K562 (cell line): ENCODE results near the gene GPN1. TPM values are rescaled to one million over a fixed set of nuclear protein-coding genes. Genes with fewer than 3 reads are reported as not detected.
A peak's percentile ranks its signal among the peaks of the same experiment; 100 is the strongest.

Experiments
- BDP1 ChIP-seq: IDR thresholded peaks from 3 replicates; pipeline ENCODE4 v1.6.1; 2011; ENCODE audit not compliant: insufficient read length, insufficient read depth
- CCNT2 ChIP-seq: IDR thresholded peaks from 2 replicates; pipeline ENCODE4 v1.6.1; 2011; ENCODE audit warnings: borderline replicate concordance, low read depth, mild to moderate bottlenecking, moderate library complexity, mixed read lengths, low read length; ENCODE audit not compliant: insufficient read length; ENCODE audit errors: extremely low read depth
- GTF2F1 ChIP-seq: IDR thresholded peaks from 2 replicates; pipeline ENCODE4 v1.6.1; 2011; ENCODE audit warnings: low read depth, low read length, improper control_type of control experiment
- HDGF ChIP-seq: fragments of 450-650 bp; IDR thresholded peaks from 2 replicates; pipeline ENCODE4 v1.6.1; 2016
- HEY1 ChIP-seq: fragments of 250-450 bp; sonication (Bioruptor Pico); IDR thresholded peaks from 2 replicates; pipeline ENCODE4 v1.5.0; 2020; ENCODE audit warnings: mild to moderate bottlenecking, moderate library complexity, borderline replicate concordance
- KDM5B ChIP-seq: fragments of 200-600 bp; sonication (generic); IDR thresholded peaks from 2 replicates; pipeline ENCODE4 v1.6.1; 2012; ENCODE audit warnings: low read depth, mild to moderate bottlenecking, moderate library complexity, low read length, control low read depth, inconsistent platforms; ENCODE audit not compliant: insufficient replicate concordance
- MCM3 ChIP-seq: fragments of 450-650 bp; IDR thresholded peaks from 2 replicates; pipeline ENCODE4 v1.6.1; 2016
- MTF1 ChIP-seq: fragments of 250-450 bp; sonication (Bioruptor Pico); IDR thresholded peaks from 2 replicates; pipeline ENCODE4 v1.9.0; 2021; ENCODE audit warnings: moderate library complexity, mild to moderate bottlenecking, inconsistent platforms, borderline replicate concordance
- PHF21A ChIP-seq: fragments of 450-650 bp; IDR thresholded peaks from 2 replicates; pipeline ENCODE4 v1.6.1; 2017; ENCODE audit warnings: low read depth, borderline replicate concordance
- POLR2B ChIP-seq: fragments of 450-650 bp; IDR thresholded peaks from 2 replicates; pipeline ENCODE4 v1.6.1; 2018; ENCODE audit warnings: low read depth; ENCODE audit not compliant: partially characterized antibody
- POU5F1 ChIP-seq: fragments of 150-350 bp; IDR thresholded peaks from 2 replicates; pipeline ENCODE4 v1.6.1; 2014; ENCODE audit warnings: borderline replicate concordance, low read length, low read depth, mild to moderate bottlenecking; ENCODE audit not compliant: partially characterized antibody
- PTRF ChIP-seq: fragments of 450-650 bp; IDR thresholded peaks from 2 replicates; pipeline ENCODE4 v1.6.1; 2016; ENCODE audit warnings: mild to moderate bottlenecking, missing genetic modification characterization, missing compliant biosample characterization
- RCOR1 ChIP-seq, 2 experiments: IDR thresholded peaks; 2 replicates each; pipeline ENCODE4 v1.6.1; 2012; ENCODE audit warnings: low read depth in 2 of 2, low read length in 2 of 2, borderline replicate concordance in 1 of 2, improper control_type of control experiment in 1 of 2
- ZNF121 ChIP-seq: sonication (generic); formaldehyde crosslinking; conservative IDR thresholded peaks from 2 replicates; pipeline ENCODE4 v1.8.0; 2022; ENCODE audit warnings: missing genetic modification reagents
- ZNF583 ChIP-seq: fragments of 250-450 bp; sonication (Bioruptor Pico); IDR thresholded peaks from 2 replicates; pipeline ENCODE4 v1.4.0; 2020
- polyA plus RNA-seq, 8 experiments: library from polyadenylated mRNA; depleted of rRNA in 4 of 8; stranded (reverse) in 5 of 8; unstranded in 3 of 8; fragments of >200 nt; fragmentation: Nextera tagmentation in 2 of 8; fragmentation: Illumina TruSeq in 1 of 8; extraction: Ambion mirVana in 2 of 8; extraction: Trizol in 1 of 8; gene quantifications; 2 replicates each; pipeline versions ENCODE4 v1.2.1 to v1.2.3, GENCODE V29; 2011 to 2014; ENCODE audit warnings: inconsistent platforms in 1 of 8, missing spikeins in 1 of 8
- total RNA-seq, 7 experiments: library from RNA; depleted of rRNA in 6 of 7; stranded (reverse); fragments of >200 nt in 6 of 7; fragmentation: Illumina TruSeq in 2 of 7; extraction: Trizol in 2 of 7; gene quantifications; 2 replicates each; pipeline versions ENCODE4 v1.2.1 to v1.2.3, GENCODE V29; 2011 to 2021; ENCODE audit warnings: low replicate concordance in 1 of 7
- TF ChIP-seq, protein P1 (sequence below): fragments of 450-650 bp; formaldehyde crosslinking; IDR thresholded peaks from 2 replicates; pipeline ENCODE4 v1.4.0; 2020; ENCODE audit warnings: mild to moderate bottlenecking, moderate library complexity
- TF ChIP-seq, protein P2 (sequence below): sonication (generic); formaldehyde crosslinking; IDR thresholded peaks from 2 replicates; pipeline ENCODE4 v1.8.1; 2023; ENCODE audit warnings: mild to moderate bottlenecking, missing genetic modification reagents
- TF ChIP-seq, protein P3 (sequence below): fragments of 150-350 bp; IDR thresholded peaks from 2 replicates; pipeline ENCODE4 v1.6.1; 2014; ENCODE audit warnings: low read depth, mild to moderate bottlenecking, low read length, borderline replicate concordance
- TF ChIP-seq, protein P4 (sequence below): sonication (generic); formaldehyde crosslinking; IDR thresholded peaks from 2 replicates; pipeline ENCODE4 v1.9.0; 2022; ENCODE audit warnings: mild to moderate bottlenecking, missing genetic modification reagents

Gene GPN1
- total and polyA plus RNA-seq, 9 of the 15 experiments (the other 6 are each of a cell fraction or from before 2014, with no cell fraction given) = 23.4 to 171 (median 48.2) TPM

DNA sequence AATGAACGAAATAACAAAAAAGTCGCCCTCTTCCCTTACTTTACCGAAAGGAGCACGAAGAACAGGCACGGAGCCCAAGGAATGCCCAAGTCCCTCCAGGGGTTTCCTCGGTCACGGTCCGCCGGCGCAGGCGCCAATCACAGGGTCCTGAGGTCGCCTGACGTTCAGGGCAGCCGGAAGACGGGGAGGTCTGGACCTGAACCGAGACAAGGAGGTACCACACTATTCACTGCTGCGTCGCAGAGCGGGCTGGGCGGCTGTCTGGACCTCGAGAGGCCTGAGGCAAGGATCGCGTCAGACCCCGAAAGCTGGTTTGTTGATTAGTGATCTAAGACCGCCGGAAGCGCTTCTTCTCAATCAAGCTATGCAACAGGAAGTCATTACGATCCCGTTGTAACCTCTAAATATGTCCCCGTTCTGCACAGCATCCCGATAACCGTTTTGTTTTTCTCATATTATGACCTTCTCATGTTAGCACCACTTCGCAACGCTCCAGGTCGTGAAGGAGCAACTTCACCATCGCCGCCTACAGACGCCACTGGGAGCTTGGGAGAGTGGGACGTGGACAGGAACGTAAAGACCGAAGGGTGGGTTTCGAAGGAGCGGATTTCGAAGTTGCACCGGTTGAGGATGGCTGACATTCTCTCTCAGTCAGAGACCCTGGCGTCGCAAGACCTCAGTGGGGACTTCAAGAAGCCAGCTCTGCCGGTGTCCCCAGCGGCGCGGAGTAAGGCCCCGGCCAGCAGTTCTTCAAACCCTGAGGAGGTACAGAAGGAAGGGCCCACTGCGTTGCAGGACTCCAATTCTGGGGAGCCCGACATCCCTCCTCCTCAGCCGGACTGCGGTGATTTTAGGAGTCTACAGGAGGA is 34.7 kb downstream of the GPN1 start, which contains the start of the genes SLC4A1AP and SUPT7L (continued):
- TF ChIP-seq, protein P1, sequence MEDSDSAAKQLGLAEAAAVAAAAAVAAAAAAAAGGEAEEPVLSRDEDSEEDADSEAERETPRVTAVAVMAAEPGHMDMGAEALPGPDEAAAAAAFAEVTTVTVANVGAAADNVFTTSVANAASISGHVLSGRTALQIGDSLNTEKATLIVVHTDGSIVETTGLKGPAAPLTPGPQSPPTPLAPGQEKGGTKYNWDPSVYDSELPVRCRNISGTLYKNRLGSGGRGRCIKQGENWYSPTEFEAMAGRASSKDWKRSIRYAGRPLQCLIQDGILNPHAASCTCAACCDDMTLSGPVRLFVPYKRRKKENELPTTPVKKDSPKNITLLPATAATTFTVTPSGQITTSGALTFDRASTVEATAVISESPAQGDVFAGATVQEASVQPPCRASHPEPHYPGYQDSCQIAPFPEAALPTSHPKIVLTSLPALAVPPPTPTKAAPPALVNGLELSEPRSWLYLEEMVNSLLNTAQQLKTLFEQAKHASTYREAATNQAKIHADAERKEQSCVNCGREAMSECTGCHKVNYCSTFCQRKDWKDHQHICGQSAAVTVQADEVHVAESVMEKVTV = no peak
- TF ChIP-seq PHF21A (peak; percentile 64; the same call in 1 of the 2 replicates), MTF1 (no peak), HEY1 (CRISPR knock-in tag) (0 out of 2 replicates have a peak, but pooled peaks have one; percentile 61), RCOR1 (IDR thresholded peaks at IDR 0.05; ENCODE audit: borderline replicate concordance in 1 of 2, low read depth in 2 of 2, low read length in 2 of 2) (peak in 1 of 2 experiments; percentile 53; a peak in 1 of 4 replicates), POU5F1 (no peak), CCNT2 (no peak), ZNF583 (CRISPR knock-in tag) (no peak; the same call in 1 of the 2 replicates), KDM5B (peak; percentile 89), ZNF121 (no peak), BDP1 (no peak), POLR2B (peak; percentile 81), HDGF (no peak), PTRF (tag) (no peak), GTF2F1 (0 out of 2 replicates have a peak, but pooled peaks have one; percentile 64), MCM3 (no peak)
- TF ChIP-seq, protein P2, sequence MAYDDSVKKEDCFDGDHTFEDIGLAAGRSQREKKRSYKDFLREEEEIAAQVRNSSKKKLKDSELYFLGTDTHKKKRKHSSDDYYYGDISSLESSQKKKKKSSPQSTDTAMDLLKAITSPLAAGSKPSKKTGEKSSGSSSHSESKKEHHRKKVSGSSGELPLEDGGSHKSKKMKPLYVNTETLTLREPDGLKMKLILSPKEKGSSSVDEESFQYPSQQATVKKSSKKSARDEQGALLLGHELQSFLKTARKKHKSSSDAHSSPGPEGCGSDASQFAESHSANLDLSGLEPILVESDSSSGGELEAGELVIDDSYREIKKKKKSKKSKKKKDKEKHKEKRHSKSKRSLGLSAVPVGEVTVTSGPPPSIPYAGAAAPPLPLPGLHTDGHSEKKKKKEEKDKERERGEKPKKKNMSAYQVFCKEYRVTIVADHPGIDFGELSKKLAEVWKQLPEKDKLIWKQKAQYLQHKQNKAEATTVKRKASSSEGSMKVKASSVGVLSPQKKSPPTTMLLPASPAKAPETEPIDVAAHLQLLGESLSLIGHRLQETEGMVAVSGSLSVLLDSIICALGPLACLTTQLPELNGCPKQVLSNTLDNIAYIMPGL = no peak
- TF ChIP-seq, protein P3, sequence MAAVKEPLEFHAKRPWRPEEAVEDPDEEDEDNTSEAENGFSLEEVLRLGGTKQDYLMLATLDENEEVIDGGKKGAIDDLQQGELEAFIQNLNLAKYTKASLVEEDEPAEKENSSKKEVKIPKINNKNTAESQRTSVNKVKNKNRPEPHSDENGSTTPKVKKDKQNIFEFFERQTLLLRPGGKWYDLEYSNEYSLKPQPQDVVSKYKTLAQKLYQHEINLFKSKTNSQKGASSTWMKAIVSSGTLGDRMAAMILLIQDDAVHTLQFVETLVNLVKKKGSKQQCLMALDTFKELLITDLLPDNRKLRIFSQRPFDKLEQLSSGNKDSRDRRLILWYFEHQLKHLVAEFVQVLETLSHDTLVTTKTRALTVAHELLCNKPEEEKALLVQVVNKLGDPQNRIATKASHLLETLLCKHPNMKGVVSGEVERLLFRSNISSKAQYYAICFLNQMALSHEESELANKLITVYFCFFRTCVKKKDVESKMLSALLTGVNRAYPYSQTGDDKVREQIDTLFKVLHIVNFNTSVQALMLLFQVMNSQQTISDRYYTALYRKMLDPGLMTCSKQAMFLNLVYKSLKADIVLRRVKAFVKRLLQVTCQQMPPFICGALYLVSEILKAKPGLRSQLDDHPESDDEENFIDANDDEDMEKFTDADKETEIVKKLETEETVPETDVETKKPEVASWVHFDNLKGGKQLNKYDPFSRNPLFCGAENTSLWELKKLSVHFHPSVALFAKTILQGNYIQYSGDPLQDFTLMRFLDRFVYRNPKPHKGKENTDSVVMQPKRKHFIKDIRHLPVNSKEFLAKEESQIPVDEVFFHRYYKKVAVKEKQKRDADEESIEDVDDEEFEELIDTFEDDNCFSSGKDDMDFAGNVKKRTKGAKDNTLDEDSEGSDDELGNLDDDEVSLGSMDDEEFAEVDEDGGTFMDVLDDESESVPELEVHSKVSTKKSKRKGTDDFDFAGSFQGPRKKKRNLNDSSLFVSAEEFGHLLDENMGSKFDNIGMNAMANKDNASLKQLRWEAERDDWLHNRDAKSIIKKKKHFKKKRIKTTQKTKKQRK = no peak
- TF ChIP-seq, protein P4, sequence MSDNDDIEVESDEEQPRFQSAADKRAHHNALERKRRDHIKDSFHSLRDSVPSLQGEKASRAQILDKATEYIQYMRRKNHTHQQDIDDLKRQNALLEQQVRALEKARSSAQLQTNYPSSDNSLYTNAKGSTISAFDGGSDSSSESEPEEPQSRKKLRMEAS = no peak
